ENCODE measurements around the gene C1QTNF6. TPM values are rescaled to one million over a fixed set of nuclear protein-coding genes. Genes with fewer than 3 reads are reported as not detected.

Gene C1QTNF6
- polyA plus RNA-seq, 2 of the 4 experiments (the other 2 are of a cell fraction), result 18.6 to 24.5 TPM

DNA sequence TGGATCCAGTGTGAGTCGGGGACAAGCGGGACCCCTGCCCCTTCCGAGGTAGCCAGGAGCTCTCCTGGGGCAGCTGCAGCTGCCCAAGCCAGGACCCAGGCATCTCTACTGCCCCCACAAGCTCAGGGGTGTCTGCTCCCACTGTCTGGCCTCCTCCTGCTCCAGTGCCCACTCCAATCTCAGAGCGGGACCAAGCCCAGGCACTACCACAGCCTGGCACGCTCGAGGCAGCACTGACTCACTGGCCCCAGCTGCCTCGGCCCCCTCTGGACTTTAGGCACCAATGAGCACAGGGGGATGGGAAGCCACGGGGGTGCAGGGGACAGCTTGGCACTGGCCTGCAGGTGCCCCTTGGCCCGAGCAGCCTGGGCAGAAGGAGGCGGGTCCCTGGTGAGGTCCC, 46.6 kb downstream of the C1QTNF6 start:
- Histone ChIP-seq H3K9me3 (no peaks in the 10 kb centered on the region), H3K27ac (no peak overlapping the region), H3K4me3 (no peak overlapping the region), H3K4me2 (no peak overlapping the region), H3K4me1 (peaks cover 12% of the 10 kb centered on the region; the same call in 2 of the 3 replicates)
- ATAC-seq (no peak), FAIRE-seq (no peak), DNase-seq (ENCODE audit: low read depth in 1 of 2, low spot score in 1 of 2) (no peak)
- TF ChIP-seq RNF2 (IDR thresholded peaks at IDR 0.05; ENCODE audit: borderline replicate concordance, low read depth), result no peak
- no peak for TF ChIP-seq RAD21 (conservative IDR thresholded peaks at IDR 0.05 in 1 of 2, IDR thresholded peaks at IDR 0.05 in 1 of 2)
- no peak for TF ChIP-seq RFX5 (IDR thresholded peaks at IDR 0.05)
- no peak for TF ChIP-seq MYC (IDR thresholded peaks at IDR 0.05; ENCODE audit: borderline replicate concordance, low read length)
- no peak for TF ChIP-seq ATOH8 (CRISPR knock-in tag; IDR thresholded peaks at IDR 0.05; ENCODE audit: low read depth)
- no peak for TF ChIP-seq FOXS1 (CRISPR knock-in tag; IDR thresholded peaks at IDR 0.05)
- no peak for TF ChIP-seq MAX (IDR thresholded peaks at IDR 0.05)
- no peak for TF ChIP-seq CBX2 (IDR thresholded peaks at IDR 0.05; ENCODE audit: borderline replicate concordance, low read depth)
- TF ChIP-seq RCOR1 (IDR thresholded peaks at IDR 0.05; ENCODE audit: low read depth, low read length), result no peak
- TF ChIP-seq CBX8 (IDR thresholded peaks at IDR 0.05), result no peak
- no peak for TF ChIP-seq NFE2L2 (conservative IDR thresholded peaks at IDR 0.05; ENCODE audit: low read length)
- CTCF ChIA-PET, result interaction anchor here (0.7 to 1.0 kb wide), 2 partner anchors 27 to 61 kb away, joined by 3 read pairs; no protein-coding TSS in a partner anchor
- WGBS (ENCODE audit: missing lambda C conversion rate), result 40% methylated on average over 1 of the region's 10 CpGs
- POLR2A ChIA-PET, result interaction anchor here (0.6 kb wide), 1 partner anchor 93 kb away, joined by 9 read pairs; no protein-coding TSS in a partner anchor

- TF ChIP-seq CBX2 (IDR thresholded peaks at IDR 0.05; ENCODE audit: borderline replicate concordance, low read depth), result no peak
- TF ChIP-seq RNF2 (IDR thresholded peaks at IDR 0.05; ENCODE audit: borderline replicate concordance, low read depth), result no peak
- TF ChIP-seq HDAC2 (IDR thresholded peaks at IDR 0.05), result no peak
- TF ChIP-seq, protein P1, sequence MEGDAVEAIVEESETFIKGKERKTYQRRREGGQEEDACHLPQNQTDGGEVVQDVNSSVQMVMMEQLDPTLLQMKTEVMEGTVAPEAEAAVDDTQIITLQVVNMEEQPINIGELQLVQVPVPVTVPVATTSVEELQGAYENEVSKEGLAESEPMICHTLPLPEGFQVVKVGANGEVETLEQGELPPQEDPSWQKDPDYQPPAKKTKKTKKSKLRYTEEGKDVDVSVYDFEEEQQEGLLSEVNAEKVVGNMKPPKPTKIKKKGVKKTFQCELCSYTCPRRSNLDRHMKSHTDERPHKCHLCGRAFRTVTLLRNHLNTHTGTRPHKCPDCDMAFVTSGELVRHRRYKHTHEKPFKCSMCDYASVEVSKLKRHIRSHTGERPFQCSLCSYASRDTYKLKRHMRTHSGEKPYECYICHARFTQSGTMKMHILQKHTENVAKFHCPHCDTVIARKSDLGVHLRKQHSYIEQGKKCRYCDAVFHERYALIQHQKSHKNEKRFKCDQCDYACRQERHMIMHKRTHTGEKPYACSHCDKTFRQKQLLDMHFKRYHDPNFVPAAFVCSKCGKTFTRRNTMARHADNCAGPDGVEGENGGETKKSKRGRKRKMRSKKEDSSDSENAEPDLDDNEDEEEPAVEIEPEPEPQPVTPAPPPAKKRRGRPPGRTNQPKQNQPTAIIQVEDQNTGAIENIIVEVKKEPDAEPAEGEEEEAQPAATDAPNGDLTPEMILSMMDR (IDR thresholded peaks at IDR 0.05), result no peak
- no peak for TF ChIP-seq EHF (CRISPR knock-in tag; IDR thresholded peaks at IDR 0.05)
- no peak for TF ChIP-seq HOXA7 (CRISPR knock-in tag; IDR thresholded peaks at IDR 0.05)
- no peak for TF ChIP-seq BHLHE40 (IDR thresholded peaks at IDR 0.05; ENCODE audit: low read depth, low read length)
- no peak for TF ChIP-seq EP300 (IDR thresholded peaks at IDR 0.05)
- no peak for TF ChIP-seq ESRRA (IDR thresholded peaks at IDR 0.05; ENCODE audit: borderline replicate concordance, low read length)
- no peak for TF ChIP-seq POLR2A (IDR thresholded peaks at IDR 0.05; ENCODE audit: low read length)
- TF ChIP-seq NFE2L2 (conservative IDR thresholded peaks at IDR 0.05; ENCODE audit: low read length), result no peak
- no peak for TF ChIP-seq ZSCAN20 (CRISPR knock-in tag; IDR thresholded peaks at IDR 0.05)
- H3K9me3 ChIP-seq, result no peaks in the 10 kb centered on the region
- no peak for FAIRE-seq
- ATAC-seq, result no peak
- no peak for DNase-seq (ENCODE audit: low read depth in 1 of 2, low spot score in 1 of 2)
- ChIA-PET POLR2A (interaction anchor here (0.6 kb wide), 1 partner anchor 92 kb away, joined by 9 read pairs; no protein-coding TSS in a partner anchor), CTCF (interaction anchor here (1.8 kb wide), 1 partner anchor 26 kb away, joined by 8 read pairs; no protein-coding TSS in a partner anchor)
- WGBS (ENCODE audit: missing lambda C conversion rate), result 71% methylated on average over 4 of the region's 16 CpGs
- H3K4me1 ChIP-seq, result peaks cover 11% of the 10 kb centered on the region; the same call in 2 of the 3 replicates
- no peak overlapping the region for H3K27ac ChIP-seq
- H3K4me3 ChIP-seq, result no peak overlapping the region
- H3K4me2 ChIP-seq, result no peak overlapping the region
Measured at GRCh38 chr22:37140686-37141323, 47.2 kb downstream of the C1QTNF6 start.

DNA sequence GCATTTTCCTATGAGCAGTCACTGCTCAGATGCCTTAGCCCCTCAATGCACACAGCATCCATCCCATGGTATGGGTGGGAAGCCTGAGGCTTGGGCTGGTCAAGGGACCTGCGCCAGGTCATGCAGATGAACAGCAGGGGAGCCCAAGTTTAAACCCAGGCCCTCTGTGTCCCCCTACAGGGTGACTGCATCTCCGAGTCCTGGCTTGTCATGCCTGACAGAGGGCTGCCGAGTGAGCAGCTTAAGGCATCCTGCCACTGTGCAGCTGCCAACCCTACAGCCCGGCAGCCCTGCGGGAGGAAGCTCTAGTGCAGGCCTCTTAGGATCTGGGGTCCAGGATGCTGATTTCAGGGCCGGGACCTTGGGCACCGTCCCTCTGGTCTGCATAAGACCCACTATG, 48.3 kb downstream of the C1QTNF6 start:
- FAIRE-seq (no peak), DNase-seq (ENCODE audit: low read depth in 1 of 2, low spot score in 1 of 2) (no peak), ATAC-seq (no peak)
- Histone ChIP-seq H3K4me2 (no peak overlapping the region), H3K9me3 (no peaks in the 10 kb centered on the region), H3K27ac (no peak overlapping the region), H3K4me3 (no peak overlapping the region), H3K4me1 (peaks cover under 1% of the 10 kb centered on the region; the same call in 1 of the 3 replicates)
- ChIA-PET CTCF (interaction anchor here (1.5 to 1.8 kb wide), 2 partner anchors 27 to 60 kb away, joined by 4 to 8 read pairs; no protein-coding TSS in a partner anchor), POLR2A (no interaction called here)
- TF ChIP-seq KDM1A (IDR thresholded peaks at IDR 0.05; ENCODE audit: low read depth), result no peak
- TF ChIP-seq, protein P2, sequence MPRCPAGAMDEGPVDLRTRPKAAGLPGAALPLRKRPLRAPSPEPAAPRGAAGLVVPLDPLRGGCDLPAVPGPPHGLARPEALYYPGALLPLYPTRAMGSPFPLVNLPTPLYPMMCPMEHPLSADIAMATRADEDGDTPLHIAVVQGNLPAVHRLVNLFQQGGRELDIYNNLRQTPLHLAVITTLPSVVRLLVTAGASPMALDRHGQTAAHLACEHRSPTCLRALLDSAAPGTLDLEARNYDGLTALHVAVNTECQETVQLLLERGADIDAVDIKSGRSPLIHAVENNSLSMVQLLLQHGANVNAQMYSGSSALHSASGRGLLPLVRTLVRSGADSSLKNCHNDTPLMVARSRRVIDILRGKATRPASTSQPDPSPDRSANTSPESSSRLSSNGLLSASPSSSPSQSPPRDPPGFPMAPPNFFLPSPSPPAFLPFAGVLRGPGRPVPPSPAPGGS (IDR thresholded peaks at IDR 0.05), result no peak
- TF ChIP-seq RNF2 (IDR thresholded peaks at IDR 0.05; ENCODE audit: borderline replicate concordance, low read depth), result no peak
- no peak for TF ChIP-seq HEYL (CRISPR knock-in tag; IDR thresholded peaks at IDR 0.05)
- no peak for TF ChIP-seq ESRRA (IDR thresholded peaks at IDR 0.05; ENCODE audit: borderline replicate concordance, low read length)
- TF ChIP-seq RAD21 (conservative IDR thresholded peaks at IDR 0.05 in 1 of 2, IDR thresholded peaks at IDR 0.05 in 1 of 2), result no peak
- no peak for TF ChIP-seq ZNF302 (CRISPR knock-in tag; IDR thresholded peaks at IDR 0.05)
- no peak for TF ChIP-seq TFCP2L1 (CRISPR knock-in tag; IDR thresholded peaks at IDR 0.05)
- no peak for TF ChIP-seq BHLHE40 (IDR thresholded peaks at IDR 0.05; ENCODE audit: low read depth, low read length)
- TF ChIP-seq SMC3 (IDR thresholded peaks at IDR 0.05), result no peak
- TF ChIP-seq TP53 (CRISPR knock-in tag; IDR thresholded peaks at IDR 0.05), result no peak
- no peak for TF ChIP-seq MYC (IDR thresholded peaks at IDR 0.05; ENCODE audit: borderline replicate concordance, low read length)
- WGBS (ENCODE audit: missing lambda C conversion rate), result 83% methylated on average over 3 of the region's 7 CpGs

Data from A549 (cell line).